Loucy (cell line): ENCODE data around the gene RAC2.

Experiments
- EZH2phosphoT487 ChIP-seq: fragments of 200-600 bp; IDR thresholded peaks from 2 replicates; pipeline ENCODE4 v1.6.1; 2018; ENCODE audit warnings: antibody characterized with exemption, mild to moderate bottlenecking, moderate library complexity, borderline replicate concordance
- TF ChIP-seq, protein P1 (sequence below): fragments of 200-600 bp; sonication (generic); conservative IDR thresholded peaks from 2 replicates; pipeline ENCODE4 v1.5.1; 2014; ENCODE audit warnings: mild to moderate bottlenecking, antibody characterized with exemption, low read length

DNA sequence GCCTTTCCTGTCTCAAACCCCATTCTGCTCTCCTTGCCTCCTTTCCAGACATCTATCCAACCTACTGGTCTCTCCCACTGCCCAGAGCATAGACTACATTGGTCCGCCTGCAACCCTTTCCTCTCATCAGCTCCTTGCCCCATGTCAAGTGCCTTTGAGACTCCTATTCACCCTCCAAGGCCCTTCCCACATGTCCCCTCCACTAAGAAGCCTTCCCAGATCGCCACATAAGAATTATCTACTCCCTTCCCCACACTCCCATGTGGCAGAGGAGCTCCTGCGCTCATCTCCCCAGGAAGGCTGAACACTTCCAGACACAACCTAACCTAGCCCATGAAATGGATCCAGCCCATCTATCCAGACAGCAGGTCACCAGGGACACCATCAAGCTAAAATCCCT, 66.3 kb downstream of the RAC2 start:
- TF ChIP-seq, protein P1, sequence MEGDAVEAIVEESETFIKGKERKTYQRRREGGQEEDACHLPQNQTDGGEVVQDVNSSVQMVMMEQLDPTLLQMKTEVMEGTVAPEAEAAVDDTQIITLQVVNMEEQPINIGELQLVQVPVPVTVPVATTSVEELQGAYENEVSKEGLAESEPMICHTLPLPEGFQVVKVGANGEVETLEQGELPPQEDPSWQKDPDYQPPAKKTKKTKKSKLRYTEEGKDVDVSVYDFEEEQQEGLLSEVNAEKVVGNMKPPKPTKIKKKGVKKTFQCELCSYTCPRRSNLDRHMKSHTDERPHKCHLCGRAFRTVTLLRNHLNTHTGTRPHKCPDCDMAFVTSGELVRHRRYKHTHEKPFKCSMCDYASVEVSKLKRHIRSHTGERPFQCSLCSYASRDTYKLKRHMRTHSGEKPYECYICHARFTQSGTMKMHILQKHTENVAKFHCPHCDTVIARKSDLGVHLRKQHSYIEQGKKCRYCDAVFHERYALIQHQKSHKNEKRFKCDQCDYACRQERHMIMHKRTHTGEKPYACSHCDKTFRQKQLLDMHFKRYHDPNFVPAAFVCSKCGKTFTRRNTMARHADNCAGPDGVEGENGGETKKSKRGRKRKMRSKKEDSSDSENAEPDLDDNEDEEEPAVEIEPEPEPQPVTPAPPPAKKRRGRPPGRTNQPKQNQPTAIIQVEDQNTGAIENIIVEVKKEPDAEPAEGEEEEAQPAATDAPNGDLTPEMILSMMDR, result no peak
- no peak for TF ChIP-seq EZH2phosphoT487
